GM18511 (cell line): ENCODE measurements around the gene MCEMP1.
A peak's percentile ranks its signal among the peaks of the same experiment; 100 is the strongest.

Experiments
- ATAC-seq: cut with Tn5 transposase; IDR thresholded peaks from one replicate; pipeline ENCODE4 v1.9.1; 2021; ENCODE audit warnings: mild to moderate bottlenecking, moderate library complexity; ENCODE audit not compliant: unreplicated experiment

Gene MCEMP1, protein sequence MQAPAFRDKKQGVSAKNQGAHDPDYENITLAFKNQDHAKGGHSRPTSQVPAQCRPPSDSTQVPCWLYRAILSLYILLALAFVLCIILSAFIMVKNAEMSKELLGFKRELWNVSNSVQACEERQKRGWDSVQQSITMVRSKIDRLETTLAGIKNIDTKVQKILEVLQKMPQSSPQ

GRCh38 chr19:7676854-7677253, at the start of gene MCEMP1:
TSS of gene MCEMP1 (plus strand) at chr19:7677090. CDS start at chr19:7677121, 31 bp downstream.
- no peak for ATAC-seq

DNA sequence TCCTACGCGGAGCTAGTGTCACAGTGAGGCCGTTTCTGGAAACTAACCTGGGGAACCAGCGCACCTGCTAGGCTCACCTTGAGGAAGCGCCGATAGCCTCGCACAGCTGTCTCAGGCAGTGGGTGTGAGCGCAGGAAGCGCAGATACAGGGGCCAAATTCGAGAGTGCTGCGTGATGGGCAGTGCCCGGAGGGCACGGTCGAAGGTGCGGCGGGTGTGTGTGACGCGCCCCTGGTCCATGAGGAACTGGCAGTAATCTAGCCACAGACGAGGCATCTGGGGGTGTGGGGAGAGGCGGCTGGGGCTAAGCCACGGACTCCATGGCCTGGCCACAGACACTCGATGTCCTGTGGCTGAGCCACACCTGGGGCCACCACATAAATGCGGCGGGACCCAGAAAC, 49.7 kb upstream of the MCEMP1 start:
- ATAC-seq = no peak

- ATAC-seq = no peak
Measured at GRCh38 chr19:7628589-7629311, 48.1 kb upstream of the MCEMP1 start.

DNA sequence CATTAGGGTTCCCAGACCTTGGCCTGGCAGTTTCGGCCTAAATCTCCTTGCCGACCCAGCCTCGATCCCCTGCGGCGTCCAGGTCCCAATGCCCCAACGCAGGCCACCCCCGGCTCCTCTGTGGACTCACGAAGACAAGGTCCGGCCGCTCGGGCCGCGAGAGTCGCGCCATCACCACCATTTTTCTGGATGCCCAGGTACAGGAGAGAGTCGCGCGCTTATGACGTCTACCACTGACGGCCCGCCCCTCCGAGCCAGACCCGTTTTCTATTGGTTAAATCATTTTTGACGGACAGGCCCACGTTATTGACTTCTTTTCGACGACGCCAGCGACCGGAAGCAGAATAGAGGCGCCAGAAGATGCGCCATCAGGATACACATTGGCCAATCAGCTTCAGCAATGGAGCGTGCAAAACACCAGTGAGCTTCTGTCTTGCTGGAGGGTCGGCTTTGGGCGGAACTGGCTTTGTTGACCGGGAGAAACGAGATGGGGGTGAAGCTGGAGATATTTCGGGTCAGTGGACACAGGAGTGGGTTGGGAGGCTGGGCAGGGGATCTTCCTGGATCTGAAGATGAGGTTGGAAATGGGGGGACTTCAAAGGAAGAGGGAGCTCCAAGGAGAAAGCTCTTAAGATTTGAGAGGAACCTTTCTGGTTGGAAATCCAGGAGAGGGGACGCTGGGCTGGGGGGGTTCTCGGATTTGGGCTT, 47.4 kb upstream of the MCEMP1 start, which contains the start of the genes PET100 and XAB2:
Gene PET100 (plus strand): TSS at position 447 of the 708 bp plus-strand sequence. CDS start 41 bp downstream, at position 488.
Gene XAB2 (minus strand): TSS at position 199 of the 708 bp plus-strand sequence. CDS start 18 bp downstream, at position 181.
- ATAC-seq = peak; percentile 95

GRCh38 chr19:7631577-7631976, 45.3 kb upstream of the MCEMP1 start:
- ATAC-seq = no peak

DNA sequence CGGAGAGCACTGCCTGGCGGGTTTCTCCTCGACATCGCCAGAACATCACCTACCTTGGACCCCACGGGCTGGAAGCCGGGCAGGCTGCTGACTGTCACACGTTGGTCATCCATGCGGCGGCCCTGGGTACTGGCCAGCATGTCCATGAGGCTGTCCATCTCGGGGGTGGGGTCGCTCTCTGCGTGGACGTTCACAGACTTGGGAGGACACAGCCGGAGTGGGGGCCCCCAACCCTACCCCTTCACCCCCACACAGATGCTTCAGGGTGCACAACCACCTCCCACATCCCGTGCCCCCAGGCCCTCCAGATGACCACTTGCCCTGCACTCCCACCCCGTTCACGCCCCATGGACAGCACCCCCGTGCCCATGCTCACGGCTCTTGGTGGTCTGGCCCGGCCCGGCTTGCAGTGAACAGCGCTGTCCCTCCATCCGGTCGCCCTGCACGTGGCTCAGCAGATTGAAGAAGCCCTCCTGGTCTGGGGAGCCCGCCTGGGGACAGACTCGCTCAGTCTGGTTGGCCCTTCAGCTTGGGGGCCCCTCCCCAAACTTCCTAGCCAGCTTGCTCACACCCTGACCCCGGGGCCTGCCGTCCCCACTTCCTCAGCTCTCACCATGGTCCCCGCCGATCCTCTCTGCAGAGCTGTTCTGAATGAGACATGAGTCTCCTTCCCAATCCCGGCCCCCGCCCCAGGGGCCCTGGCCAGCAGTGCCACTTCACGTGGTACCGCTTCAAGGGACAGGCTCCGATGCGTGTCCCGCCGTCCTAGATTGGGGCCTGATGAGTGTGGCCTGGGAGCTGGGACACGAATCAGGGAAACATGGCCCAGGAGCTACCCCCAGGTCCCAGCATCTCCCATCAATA, 44.3 kb upstream of the MCEMP1 start:
- ATAC-seq = no peak

DNA sequence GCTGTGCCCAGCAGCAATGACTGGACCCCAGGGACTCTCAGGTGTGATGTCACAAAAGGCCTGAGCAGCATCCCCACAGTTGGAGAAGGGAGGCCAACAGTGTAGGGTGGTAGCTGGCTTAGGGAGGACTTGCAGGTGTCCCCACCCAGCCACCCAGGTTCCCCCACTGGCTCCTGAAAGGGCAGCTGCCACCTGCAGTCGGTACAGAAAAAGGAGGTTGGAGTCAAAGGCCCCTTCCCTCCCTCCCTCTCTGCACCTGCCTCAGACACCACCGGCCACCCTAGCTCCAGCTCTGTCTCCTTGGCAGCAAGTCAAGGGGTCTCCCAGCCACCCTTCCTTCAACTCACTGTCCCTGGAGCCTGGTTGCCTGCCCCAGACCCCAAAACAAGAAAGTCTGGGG, 43.2 kb upstream of the MCEMP1 start, which contains the start of gene PCP2:
Gene PCP2 (minus strand): TSS at position 22 of the 400 bp plus-strand sequence. CDS start 262 bp downstream, outside the sequence.
- no peak for ATAC-seq

- no peak for ATAC-seq
Measured at GRCh38 chr19:7635670-7636069, 41.2 kb upstream of the MCEMP1 start.

DNA sequence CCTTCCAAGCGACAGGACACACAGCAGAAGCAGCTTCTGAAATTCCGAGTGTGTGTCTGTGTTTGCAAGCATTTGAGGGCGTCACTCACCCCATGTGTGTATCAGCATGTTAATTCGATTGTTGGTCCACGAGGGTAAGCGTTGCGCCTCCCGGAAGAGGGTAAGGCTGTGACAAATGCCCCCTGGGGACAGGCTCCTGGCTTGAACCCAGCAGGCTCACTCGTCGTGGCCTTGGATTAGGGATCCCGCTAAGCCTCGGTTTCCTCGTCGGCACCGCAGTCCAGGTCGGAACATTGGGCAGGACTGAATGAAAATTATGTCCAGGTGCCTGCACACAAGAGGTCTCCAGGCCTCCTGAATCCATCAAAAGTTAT, 40.6 kb upstream of the MCEMP1 start:
- ATAC-seq = no peak

DNA sequence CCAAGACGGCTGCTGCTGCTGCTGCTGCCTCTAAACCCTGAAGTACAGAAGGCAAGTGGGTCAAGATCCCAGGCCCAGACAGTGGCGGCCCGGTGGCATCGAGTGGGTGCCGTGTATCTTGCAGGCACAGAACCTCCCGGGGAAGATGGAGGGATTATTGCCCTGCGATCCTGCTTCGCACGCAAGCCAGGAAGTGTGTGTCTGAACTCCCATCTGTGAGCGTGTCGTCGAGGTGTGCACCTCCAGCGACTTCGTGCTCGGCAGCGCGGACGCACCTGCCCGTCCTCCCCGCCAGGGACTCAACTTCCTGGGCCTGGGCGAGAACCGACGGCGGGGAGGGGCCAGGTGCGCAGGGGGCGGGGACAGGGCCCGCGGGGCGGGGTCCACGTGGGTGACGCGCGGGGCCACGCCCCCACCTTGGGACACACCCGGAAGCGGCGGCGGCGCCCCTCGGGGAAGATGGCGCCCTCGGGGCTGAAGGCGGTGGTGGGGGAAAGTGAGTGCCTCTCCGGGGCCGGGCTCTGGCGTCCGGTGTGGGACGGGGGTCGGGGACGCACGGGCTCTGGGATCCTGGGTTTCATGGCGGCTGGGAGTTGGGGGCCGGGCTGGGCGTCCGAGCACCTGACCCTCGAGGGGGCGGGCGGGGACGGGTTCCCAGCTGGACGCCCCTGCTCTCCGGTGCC, 40.1 kb upstream of the MCEMP1 start, which contains the start of gene STXBP2:
Gene STXBP2 (plus strand): TSS at position 420 of the 683 bp plus-strand sequence. CDS start 40 bp downstream, at position 460.
- ATAC-seq = peak; percentile 77

GRCh38 chr19:7637374-7638256, 39.3 kb upstream of the MCEMP1 start:
- ATAC-seq = peak; percentile 6

- no peak for ATAC-seq
Measured at GRCh38 chr19:7638802-7639465, 38.0 kb upstream of the MCEMP1 start.

DNA sequence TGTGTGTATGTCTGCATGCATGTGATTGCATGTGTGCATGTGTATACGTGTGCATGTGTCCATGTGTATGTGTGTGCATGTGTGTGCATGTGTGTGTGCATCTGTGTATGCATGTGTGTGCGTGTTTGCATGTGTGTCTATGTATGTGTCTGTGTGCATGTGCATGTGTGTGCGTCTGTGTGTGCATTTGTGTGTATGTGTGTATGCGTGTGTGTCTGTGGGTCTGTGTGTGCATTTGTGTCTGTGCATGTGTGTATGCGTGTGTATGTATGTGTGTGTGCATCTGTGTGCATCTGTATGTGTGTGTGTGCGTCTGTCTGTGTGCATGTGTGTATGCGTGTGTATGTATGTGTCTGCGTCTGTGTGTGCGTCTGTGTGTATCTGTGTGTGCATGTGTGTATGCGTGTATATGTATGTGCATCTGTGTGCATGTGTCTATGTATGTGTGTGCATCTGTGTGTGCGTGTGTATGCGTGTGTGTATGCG, 37.0 kb upstream of the MCEMP1 start:
- no peak for ATAC-seq

- ATAC-seq = no peak
Measured at GRCh38 chr19:7640803-7641202, 36.1 kb upstream of the MCEMP1 start.

- ATAC-seq = no peak
Measured at GRCh38 chr19:7641290-7642276, 35.3 kb upstream of the MCEMP1 start.

- ATAC-seq = no peak
Measured at GRCh38 chr19:7642295-7643030, 34.4 kb upstream of the MCEMP1 start.
